BE2C (cell line): ENCODE results near the gene ZNF778.

Source experiments
- DNase-seq: peaks from one replicate; pipeline ENCODE4 v3.0.0-alpha.2; 2020
- H3K27me3 ChIP-seq: fragments of 250-450 bp; sonication (Bioruptor Pico); 2 replicates; pipeline ENCODE4 v1.5.1; 2020; ENCODE audit warnings: mild to moderate bottlenecking
- H3K36me3 ChIP-seq: fragments of 250-450 bp; sonication (Bioruptor Pico); 2 replicates; pipeline ENCODE4 v1.5.1; 2020; ENCODE audit warnings: mild to moderate bottlenecking
- H3K4me1 ChIP-seq: fragments of 250-450 bp; sonication (Bioruptor Pico); 2 replicates; pipeline ENCODE4 v1.5.1; 2020
- H3K4me3 ChIP-seq: 2 replicates; pipeline ENCODE4 v1.5.1; 2011; ENCODE audit warnings: low read depth, low read length
- H3K9me3 ChIP-seq: fragments of 250-450 bp; sonication (Bioruptor Pico); 2 replicates; pipeline ENCODE4 v1.5.1; 2020
- CTCF ChIP-seq: IDR thresholded peaks from 2 replicates; pipeline ENCODE4 v1.5.1; 2012; ENCODE audit warnings: mild to moderate bottlenecking, low read depth, low read length

The ZNF778 gene

GRCh38 chr16:89268987-89269735 is 51.7 kb downstream of the ZNF778 start:
- Histone ChIP-seq H3K4me3 (no peak overlapping the region), H3K9me3 (no peaks in the 10 kb centered on the region), H3K36me3 (peaks cover 67% of the 10 kb centered on the region), H3K4me1 (no peaks in the 10 kb centered on the region), H3K27me3 (no peaks in the 10 kb centered on the region)
- DNase-seq = no peak
- TF ChIP-seq CTCF = no peak

- no peak for TF ChIP-seq CTCF
- H3K36me3 ChIP-seq = peaks cover 76% of the 10 kb centered on the region
- no peak overlapping the region for H3K4me3 ChIP-seq
- H3K9me3 ChIP-seq = no peaks in the 10 kb centered on the region
- no peaks in the 10 kb centered on the region for H3K27me3 ChIP-seq
- DNase-seq = no peak
- no peaks in the 10 kb centered on the region for H3K4me1 ChIP-seq
These were observed 52.5 kb downstream of the ZNF778 start for GRCh38 chr16:89269805-89270665.

GRCh38 chr16:89270666-89271345 is 53.3 kb downstream of the ZNF778 start:
- H3K4me3 ChIP-seq = no peak overlapping the region
- H3K27me3 ChIP-seq = no peaks in the 10 kb centered on the region
- no peak for DNase-seq
- no peaks in the 10 kb centered on the region for H3K4me1 ChIP-seq
- no peaks in the 10 kb centered on the region for H3K9me3 ChIP-seq
- no peak for TF ChIP-seq CTCF
- peaks cover 81% of the 10 kb centered on the region for H3K36me3 ChIP-seq

- no peaks in the 10 kb centered on the region for H3K27me3 ChIP-seq
- no peak overlapping the region for H3K4me3 ChIP-seq
- DNase-seq = no peak
- peaks cover 83% of the 10 kb centered on the region for H3K36me3 ChIP-seq
- TF ChIP-seq CTCF = no peak
- H3K9me3 ChIP-seq = no peaks in the 10 kb centered on the region
- no peaks in the 10 kb centered on the region for H3K4me1 ChIP-seq
These were observed 55.1 kb downstream of the ZNF778 start for GRCh38 chr16:89272631-89273030.

DNA sequence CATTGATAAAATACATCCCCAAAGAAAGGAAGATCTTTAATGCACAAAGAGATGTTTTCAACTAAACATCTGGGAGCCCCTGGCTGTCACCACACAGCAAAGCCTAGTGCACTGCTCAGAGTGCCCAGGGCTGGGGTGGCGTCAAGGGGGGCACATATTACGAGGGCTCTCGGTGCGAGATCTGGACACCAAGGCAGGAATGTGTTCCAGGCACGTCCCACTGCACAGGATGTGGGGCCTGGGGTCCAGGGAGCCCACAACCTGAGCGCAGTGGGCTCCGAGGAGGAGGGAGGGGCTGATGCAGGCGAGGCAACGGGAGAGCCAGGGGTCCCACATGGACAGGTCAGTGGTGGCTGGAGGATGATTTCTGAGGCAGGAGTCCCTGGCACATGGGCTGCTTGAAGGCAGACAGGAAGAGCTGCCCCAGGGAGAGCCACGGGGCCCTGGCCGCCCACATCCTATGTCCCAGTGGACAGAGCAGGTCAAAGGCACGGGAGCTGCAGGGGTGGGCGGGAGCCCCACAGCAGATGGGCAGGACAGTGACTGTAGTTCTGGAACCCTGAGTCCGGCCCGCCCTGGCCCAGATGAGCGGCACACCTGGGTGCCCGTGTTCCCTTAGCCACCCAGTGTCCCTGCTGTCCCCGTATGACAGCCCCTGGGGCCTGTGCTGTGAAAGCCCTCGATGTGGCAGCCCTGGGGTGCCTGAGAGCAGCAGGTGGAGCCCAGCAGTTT is 56.4 kb downstream of the ZNF778 start:
- no peak for DNase-seq
- peaks cover 90% of the 10 kb centered on the region for H3K36me3 ChIP-seq
- H3K27me3 ChIP-seq = no peaks in the 10 kb centered on the region
- no peaks in the 10 kb centered on the region for H3K4me1 ChIP-seq
- no peaks in the 10 kb centered on the region for H3K9me3 ChIP-seq
- no peak overlapping the region for H3K4me3 ChIP-seq
- no peak for TF ChIP-seq CTCF
